HepG2 (cell line): ENCODE data around the gene NFKB2.

ENCODE experiments used
- FOXJ3 ChIP-seq: sonication (generic); formaldehyde crosslinking; IDR thresholded peaks from 2 replicates; pipeline ENCODE4 v1.4.0; 2020; ENCODE audit warnings: missing genetic modification reagents, mild to moderate bottlenecking, borderline replicate concordance
- FOXP1 ChIP-seq, 2 experiments: fragments of 450-650 bp in 1 of 2; IDR thresholded peaks; 2 replicates each; pipeline ENCODE4 v1.6.1; 2017 to 2018; ENCODE audit warnings: antibody characterized with exemption in 1 of 2
- HOXD1 ChIP-seq: sonication (generic); formaldehyde crosslinking; IDR thresholded peaks from 2 replicates; pipeline ENCODE4 v1.5.0; 2020; ENCODE audit warnings: missing genetic modification reagents
- PHF8 ChIP-seq: sonication (generic); formaldehyde crosslinking; IDR thresholded peaks from 2 replicates; pipeline ENCODE4 v1.5.0; 2020; ENCODE audit warnings: missing genetic modification reagents
- PRPF4 ChIP-seq: fragments of 200-400 bp; formaldehyde crosslinking; IDR thresholded peaks from 2 replicates; pipeline ENCODE4 v1.6.1; 2016; ENCODE audit warnings: low read length, low read depth; ENCODE audit not compliant: poor library complexity, severe bottlenecking

GRCh38 chr10:102450374-102451104, 55.0 kb downstream of the NFKB2 start:
- TF ChIP-seq FOXJ3 (CRISPR knock-in tag) (no peak), HOXD1 (CRISPR knock-in tag) (no peak), FOXP1 (IDR thresholded peaks at IDR 0.05) (no peak), FOXP1 (CRISPR knock-in tag; IDR thresholded peaks at IDR 0.05) (no peak), PHF8 (peak; percentile 18; the same call in 1 of the 2 replicates), PRPF4 (no peak)
